ENCODE measurements around the gene CD164. TPM values are rescaled to one million over a fixed set of nuclear protein-coding genes. Genes with fewer than 3 reads are reported as not detected.

Gene CD164
- total and polyA plus RNA-seq, 8 donors, result 53.6 to 147 (median 104) TPM

DNA sequence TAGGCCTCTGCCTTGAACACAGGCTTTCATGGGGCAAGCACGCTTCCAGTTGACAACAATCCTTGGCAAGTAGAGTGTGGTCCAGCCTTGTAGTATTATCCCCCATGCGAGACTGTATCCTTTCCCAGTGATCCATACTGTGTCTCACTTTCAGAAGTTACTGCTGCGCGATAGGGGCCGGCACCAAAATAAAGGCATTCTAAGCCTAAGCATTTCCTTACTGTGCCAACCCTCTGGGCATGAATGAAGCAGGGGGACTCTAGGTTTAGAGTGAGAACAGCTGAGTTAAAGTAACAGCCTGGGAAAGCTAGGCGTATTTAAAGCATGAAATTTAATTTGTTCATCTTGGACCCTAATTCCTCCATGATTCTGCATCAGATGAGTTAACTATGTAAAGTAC is 39.4 kb downstream of the CD164 start:
- Histone ChIP-seq H3K4me3 (no peak overlapping the region), H3K27me3 (no peaks in the 10 kb centered on the region), H3K27ac (no peak overlapping the region), H3K36me3 (no peaks in the 10 kb centered on the region), H3K9me3 (no peaks in the 10 kb centered on the region), H3K4me1 (peaks cover 8 to 13% (median 9%) of the 10 kb centered on the region in 3 donors)
- 96% methylated on average over 6 of the region's 6 CpGs for WGBS, 2 donors
- no peak for FAIRE-seq
- intact Hi-C loops (cut with DNase I), result no loop called here
- TF ChIP-seq, protein P1, sequence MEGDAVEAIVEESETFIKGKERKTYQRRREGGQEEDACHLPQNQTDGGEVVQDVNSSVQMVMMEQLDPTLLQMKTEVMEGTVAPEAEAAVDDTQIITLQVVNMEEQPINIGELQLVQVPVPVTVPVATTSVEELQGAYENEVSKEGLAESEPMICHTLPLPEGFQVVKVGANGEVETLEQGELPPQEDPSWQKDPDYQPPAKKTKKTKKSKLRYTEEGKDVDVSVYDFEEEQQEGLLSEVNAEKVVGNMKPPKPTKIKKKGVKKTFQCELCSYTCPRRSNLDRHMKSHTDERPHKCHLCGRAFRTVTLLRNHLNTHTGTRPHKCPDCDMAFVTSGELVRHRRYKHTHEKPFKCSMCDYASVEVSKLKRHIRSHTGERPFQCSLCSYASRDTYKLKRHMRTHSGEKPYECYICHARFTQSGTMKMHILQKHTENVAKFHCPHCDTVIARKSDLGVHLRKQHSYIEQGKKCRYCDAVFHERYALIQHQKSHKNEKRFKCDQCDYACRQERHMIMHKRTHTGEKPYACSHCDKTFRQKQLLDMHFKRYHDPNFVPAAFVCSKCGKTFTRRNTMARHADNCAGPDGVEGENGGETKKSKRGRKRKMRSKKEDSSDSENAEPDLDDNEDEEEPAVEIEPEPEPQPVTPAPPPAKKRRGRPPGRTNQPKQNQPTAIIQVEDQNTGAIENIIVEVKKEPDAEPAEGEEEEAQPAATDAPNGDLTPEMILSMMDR (IDR thresholded peaks at IDR 0.05), result no peak
- no peak for ATAC-seq
- DNase-seq, result no peak

DNA sequence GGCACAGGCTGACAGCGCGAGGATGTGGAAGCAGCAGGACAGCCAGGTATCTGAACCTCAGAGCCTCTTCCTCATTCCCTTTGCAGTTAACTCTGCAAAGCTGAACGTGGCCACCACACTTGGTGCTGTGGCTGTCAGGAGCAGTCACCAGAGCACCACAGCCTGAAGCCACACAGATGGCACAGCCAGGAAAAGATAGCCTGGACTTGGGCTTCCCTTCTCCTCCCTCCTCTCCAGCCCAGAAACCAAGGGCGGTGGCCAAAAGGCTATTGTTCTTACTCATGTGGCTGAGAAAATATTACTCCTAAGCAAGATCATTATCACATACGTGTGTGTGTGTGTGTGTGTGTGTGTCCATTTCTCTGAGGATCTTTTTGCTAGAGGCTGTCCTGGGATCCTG is 39.8 kb downstream of the CD164 start:
- ATAC-seq (no peak), DNase-seq (no peak), FAIRE-seq (no peak)
- Histone ChIP-seq H3K27ac (no peak overlapping the region), H3K36me3 (no peaks in the 10 kb centered on the region), H3K4me1 (peaks cover 8 to 13% (median 9%) of the 10 kb centered on the region in 3 donors), H3K4me3 (no peak overlapping the region), H3K9me3 (no peaks in the 10 kb centered on the region), H3K27me3 (no peaks in the 10 kb centered on the region)
- 84 to 90% methylated on average over 5 of the region's 5 CpGs for WGBS, 2 donors
- TF ChIP-seq, protein P1 (IDR thresholded peaks at IDR 0.05), result no peak
- intact Hi-C loops (cut with DNase I), result no loop called here

DNA sequence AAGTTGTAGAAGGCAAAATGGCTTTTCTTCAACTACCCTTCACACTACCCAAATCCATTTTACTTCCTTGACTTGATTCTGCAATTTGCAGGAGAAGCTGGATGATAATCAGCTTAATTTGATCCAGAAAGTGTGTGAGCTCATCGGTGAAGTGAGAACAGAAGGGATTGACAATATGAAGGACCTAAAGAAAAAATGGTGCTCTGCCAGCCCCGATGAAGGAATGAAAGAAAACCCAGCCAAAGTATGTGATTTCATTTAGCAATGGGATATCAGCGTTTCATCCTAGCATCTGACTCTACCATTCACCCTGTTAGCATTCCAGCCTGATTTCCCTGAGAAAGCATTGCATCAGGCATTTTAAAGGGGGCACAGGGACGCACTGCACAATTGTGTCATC is 41.5 kb downstream of the CD164 start:
- intact Hi-C loops (cut with DNase I), result no loop called here
- TF ChIP-seq, protein P1 (IDR thresholded peaks at IDR 0.05), result no peak
- no peak overlapping the region for H3K27ac ChIP-seq
- WGBS, 2 donors, result 94 to 99% methylated on average over 4 of the region's 4 CpGs
- no peaks in the 10 kb centered on the region for H3K27me3 ChIP-seq
- ATAC-seq (no peak), DNase-seq (no peak), FAIRE-seq (no peak)
- no peak overlapping the region for H3K4me3 ChIP-seq
- H3K4me1 ChIP-seq, result peaks cover 8 to 19% (median 19%) of the 10 kb centered on the region in 3 donors
- H3K9me3 ChIP-seq, result no peaks in the 10 kb centered on the region
- no peaks in the 10 kb centered on the region for H3K36me3 ChIP-seq

DNA sequence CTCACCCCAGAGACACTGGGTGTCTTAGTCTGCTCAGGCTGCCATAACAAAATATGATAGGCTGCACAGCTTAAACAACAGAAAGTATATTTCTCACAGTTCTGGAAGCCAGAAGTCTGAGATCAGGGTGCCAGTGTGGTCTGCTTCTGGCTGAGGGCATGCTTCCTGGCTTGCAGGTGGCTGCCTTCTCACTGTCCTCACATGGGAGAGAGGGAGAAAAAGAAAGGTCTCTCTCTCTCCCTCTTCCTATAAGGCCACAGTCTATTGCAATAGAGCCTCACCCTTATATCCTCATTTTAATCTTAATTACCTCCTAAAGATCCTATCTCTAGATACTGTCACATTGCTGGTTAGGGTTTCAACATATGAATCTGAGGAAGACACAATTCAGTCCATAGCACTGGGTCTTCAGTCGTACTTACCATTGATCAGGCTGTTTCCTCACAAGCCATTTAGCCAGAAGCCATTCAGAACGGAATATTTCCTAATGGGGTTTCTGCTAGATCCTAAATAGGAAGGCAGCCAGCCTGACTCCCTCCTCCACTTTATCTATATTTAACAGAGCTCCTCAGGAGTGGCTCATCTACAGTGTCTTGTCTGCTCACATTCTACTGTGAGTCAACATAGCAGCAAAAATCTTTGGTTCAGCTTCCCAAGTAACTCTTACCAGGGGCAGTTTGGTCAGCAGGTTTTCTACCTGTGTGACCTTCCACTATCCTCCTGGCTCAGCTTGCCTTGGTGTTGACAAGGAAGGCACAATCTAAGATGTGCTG is 42.2 kb downstream of the CD164 start:
- ATAC-seq, result peak; percentile 67 to 84 (median 74)
- peak in 1 of 6 donors; percentile 66 for DNase-seq
- TF ChIP-seq, protein P1 (IDR thresholded peaks at IDR 0.05), result no peak
- peak overlapping the region in 2 of 4 donors; percentile 47 to 55 for H3K27ac ChIP-seq
- intact Hi-C loops (cut with DNase I), result no loop called here
- no peak overlapping the region for H3K4me3 ChIP-seq
- FAIRE-seq, result no peak
- no peaks in the 10 kb centered on the region for H3K27me3 ChIP-seq
- H3K9me3 ChIP-seq, result no peaks in the 10 kb centered on the region
- WGBS, 2 donors, result 64 to 75% methylated on average over 2 of the region's 2 CpGs
- H3K4me1 ChIP-seq, result peaks cover 8 to 19% (median 19%) of the 10 kb centered on the region in 3 donors
- no peaks in the 10 kb centered on the region for H3K36me3 ChIP-seq
